Measurements from ENCODE around the gene DAG1.

DAG1 gene

GRCh38 chr3:49519916-49520385 lies 49.9 kb downstream of the DAG1 start:
- Mint-ChIP-seq H3K27ac (no peak overlapping the region), H3K27me3 (no peaks in the 10 kb centered on the region), H3K36me3 (ENCODE audit: low read depth) (peaks cover 37% of the 10 kb centered on the region), H3K4me1 (ENCODE audit: low read depth) (peaks cover 8% of the 10 kb centered on the region), H3K9me3 (no peaks in the 10 kb centered on the region), H3K4me3 (no peak overlapping the region)

GRCh38 chr3:49523756-49524747 lies 54.0 kb downstream of the DAG1 start:
- Mint-ChIP-seq H3K4me1 (ENCODE audit: low read depth) (peaks cover 9% of the 10 kb centered on the region), H3K36me3 (ENCODE audit: low read depth) (peaks cover 16% of the 10 kb centered on the region), H3K27me3 (no peaks in the 10 kb centered on the region), H3K9me3 (no peaks in the 10 kb centered on the region), H3K27ac (no peak overlapping the region), H3K4me3 (no peak overlapping the region)

- Mint-ChIP-seq H3K27me3 (no peaks in the 10 kb centered on the region), H3K4me3 (no peak overlapping the region), H3K27ac (peak overlapping the region; percentile 83), H3K9me3 (no peaks in the 10 kb centered on the region), H3K4me1 (ENCODE audit: low read depth) (peaks cover 25% of the 10 kb centered on the region), H3K36me3 (ENCODE audit: low read depth) (peaks cover 29% of the 10 kb centered on the region)
Observed at GRCh38 chr3:49529567-49529966, 59.5 kb downstream of the DAG1 start.

- H3K4me1 Mint-ChIP-seq (ENCODE audit: low read depth) = peaks cover 25% of the 10 kb centered on the region
- H3K36me3 Mint-ChIP-seq (ENCODE audit: low read depth) = peaks cover 29% of the 10 kb centered on the region
- H3K27me3 Mint-ChIP-seq = no peaks in the 10 kb centered on the region
- no peaks in the 10 kb centered on the region for H3K9me3 Mint-ChIP-seq
- no peak overlapping the region for H3K4me3 Mint-ChIP-seq
- peak overlapping the region; percentile 83 for H3K27ac Mint-ChIP-seq
Observed at GRCh38 chr3:49530231-49530630, 60.2 kb downstream of the DAG1 start.

DNA sequence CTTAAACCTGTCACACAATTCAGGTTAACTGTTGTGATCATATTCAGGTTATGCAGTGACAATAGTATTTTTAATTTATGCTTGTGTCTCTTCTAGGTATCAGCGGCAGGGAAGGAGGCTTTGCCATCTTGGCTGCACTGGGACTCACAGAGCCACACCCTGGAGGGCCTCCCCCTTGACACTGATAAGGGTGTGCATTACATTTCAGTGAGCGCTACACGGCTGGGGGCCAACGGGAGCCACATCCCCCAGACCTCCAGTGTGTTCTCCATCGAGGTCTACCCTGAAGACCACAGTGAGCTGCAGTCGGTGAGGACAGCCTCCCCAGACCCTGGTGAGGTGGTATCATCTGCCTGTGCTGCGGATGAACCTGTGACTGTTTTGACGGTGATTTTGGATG lies 60.6 kb downstream of the DAG1 start:
- Mint-ChIP-seq H3K9me3 (no peaks in the 10 kb centered on the region), H3K4me1 (ENCODE audit: low read depth) (peaks cover 25% of the 10 kb centered on the region), H3K36me3 (ENCODE audit: low read depth) (peaks cover 29% of the 10 kb centered on the region), H3K27ac (no peak overlapping the region), H3K4me3 (no peak overlapping the region), H3K27me3 (no peaks in the 10 kb centered on the region)

- H3K27ac Mint-ChIP-seq = no peak overlapping the region
- H3K4me1 Mint-ChIP-seq (ENCODE audit: low read depth) = peaks cover 25% of the 10 kb centered on the region
- no peaks in the 10 kb centered on the region for H3K27me3 Mint-ChIP-seq
- H3K9me3 Mint-ChIP-seq = no peaks in the 10 kb centered on the region
- no peak overlapping the region for H3K4me3 Mint-ChIP-seq
- peaks cover 29% of the 10 kb centered on the region for H3K36me3 Mint-ChIP-seq (ENCODE audit: low read depth)
Observed at GRCh38 chr3:49531218-49531617, 61.2 kb downstream of the DAG1 start.

DNA sequence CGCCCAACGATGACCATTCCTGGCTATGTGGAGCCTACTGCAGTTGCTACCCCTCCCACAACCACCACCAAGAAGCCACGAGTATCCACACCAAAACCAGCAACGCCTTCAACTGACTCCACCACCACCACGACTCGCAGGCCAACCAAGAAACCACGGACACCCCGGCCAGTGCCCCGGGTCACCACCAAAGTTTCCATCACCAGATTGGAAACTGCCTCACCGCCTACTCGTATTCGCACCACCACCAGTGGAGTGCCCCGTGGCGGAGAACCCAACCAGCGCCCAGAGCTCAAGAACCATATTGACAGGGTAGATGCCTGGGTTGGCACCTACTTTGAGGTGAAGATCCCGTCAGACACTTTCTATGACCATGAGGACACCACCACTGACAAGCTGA lies 61.6 kb downstream of the DAG1 start:
- no peaks in the 10 kb centered on the region for H3K27me3 Mint-ChIP-seq
- H3K9me3 Mint-ChIP-seq = no peaks in the 10 kb centered on the region
- peaks cover 25% of the 10 kb centered on the region for H3K4me1 Mint-ChIP-seq (ENCODE audit: low read depth)
- peaks cover 29% of the 10 kb centered on the region for H3K36me3 Mint-ChIP-seq (ENCODE audit: low read depth)
- peak overlapping the region; percentile 87 for H3K27ac Mint-ChIP-seq
- H3K4me3 Mint-ChIP-seq = peak overlapping the region; percentile 65

DNA sequence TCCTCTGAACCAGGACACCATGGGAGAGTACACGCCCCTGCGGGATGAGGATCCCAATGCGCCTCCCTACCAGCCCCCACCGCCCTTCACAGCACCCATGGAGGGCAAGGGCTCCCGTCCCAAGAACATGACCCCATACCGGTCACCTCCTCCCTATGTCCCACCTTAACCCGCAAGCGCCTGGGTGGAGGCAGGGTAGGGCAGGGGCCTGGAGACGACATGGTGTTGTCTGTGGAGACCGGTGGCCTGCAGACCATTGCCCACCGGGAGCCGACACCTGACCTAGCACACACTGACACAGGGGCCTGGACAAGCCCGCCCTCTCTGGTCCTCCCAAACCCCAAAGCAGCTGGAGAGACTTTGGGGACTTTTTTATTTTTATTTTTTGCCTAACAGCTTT lies 63.0 kb downstream of the DAG1 start:
- Mint-ChIP-seq H3K27me3 (no peaks in the 10 kb centered on the region), H3K4me3 (no peak overlapping the region), H3K9me3 (no peaks in the 10 kb centered on the region), H3K27ac (no peak overlapping the region), H3K4me1 (ENCODE audit: low read depth) (peaks cover 25% of the 10 kb centered on the region), H3K36me3 (ENCODE audit: low read depth) (peaks cover 26% of the 10 kb centered on the region)

GRCh38 chr3:49533786-49534519 lies 63.9 kb downstream of the DAG1 start:
- Mint-ChIP-seq H3K27me3 (no peaks in the 10 kb centered on the region), H3K36me3 (ENCODE audit: low read depth) (peaks cover 26% of the 10 kb centered on the region), H3K27ac (no peak overlapping the region), H3K4me3 (no peak overlapping the region), H3K9me3 (no peaks in the 10 kb centered on the region), H3K4me1 (ENCODE audit: low read depth) (peaks cover 25% of the 10 kb centered on the region)

GRCh38 chr3:49534581-49535441 lies 64.7 kb downstream of the DAG1 start:
- Mint-ChIP-seq H3K9me3 (no peaks in the 10 kb centered on the region), H3K27ac (no peak overlapping the region), H3K4me1 (ENCODE audit: low read depth) (peaks cover 16% of the 10 kb centered on the region)

DNA sequence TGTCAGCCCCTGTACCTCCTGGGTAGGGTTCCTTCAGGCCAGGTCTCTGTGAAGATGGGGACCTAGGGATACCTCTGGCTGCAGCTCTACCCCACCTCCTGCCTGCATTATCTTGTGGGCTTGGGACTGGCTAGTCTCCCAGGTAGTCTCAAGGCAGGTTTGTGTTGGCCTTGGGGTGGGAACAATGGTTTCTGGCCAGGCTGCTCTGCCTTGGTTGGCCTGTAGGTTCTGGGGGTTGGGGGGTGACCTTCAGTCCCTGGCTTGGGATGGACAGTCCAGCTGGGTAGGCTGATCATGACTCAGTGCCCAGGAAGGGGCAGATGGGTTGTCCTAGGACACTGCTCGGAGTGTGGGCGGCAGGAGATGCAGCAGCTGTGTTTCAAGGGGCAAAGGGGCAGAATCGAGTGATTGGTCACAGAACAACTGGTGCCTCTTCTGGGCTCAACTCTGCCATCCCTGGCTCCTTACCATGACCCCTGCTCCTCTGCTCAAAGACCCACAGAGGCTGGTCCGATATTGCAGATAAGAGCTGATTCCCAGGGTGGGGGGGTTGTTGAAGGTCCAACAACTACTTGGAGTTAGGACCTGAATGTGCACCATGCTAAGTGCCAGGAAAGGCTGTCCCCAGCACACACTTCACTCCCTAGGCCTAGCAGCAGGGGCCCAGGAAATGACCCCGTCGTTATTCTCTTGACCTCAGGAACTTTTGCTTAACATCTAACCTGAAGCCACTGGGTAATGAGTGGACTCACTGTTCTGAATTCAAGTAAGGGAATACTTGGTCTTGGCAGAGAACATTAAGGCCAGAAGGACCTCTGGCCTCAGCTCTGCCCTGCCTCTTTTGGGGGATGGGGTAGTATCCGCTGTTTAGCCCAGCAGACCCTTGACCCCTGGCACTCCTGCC lies 66.2 kb downstream of the DAG1 start:
- no peaks in the 10 kb centered on the region for H3K9me3 Mint-ChIP-seq
- H3K4me1 Mint-ChIP-seq (ENCODE audit: low read depth) = peaks cover 11% of the 10 kb centered on the region
- no peak overlapping the region for H3K4me3 Mint-ChIP-seq
- H3K27me3 Mint-ChIP-seq = no peaks in the 10 kb centered on the region
- H3K36me3 Mint-ChIP-seq (ENCODE audit: low read depth) = peaks cover 15% of the 10 kb centered on the region
- H3K27ac Mint-ChIP-seq = no peak overlapping the region

More at GRCh38 chr3:49534581-49535441, 64.7 kb downstream of the DAG1 start:
- Mint-ChIP-seq H3K36me3 (ENCODE audit: low read depth) (peaks cover 26% of the 10 kb centered on the region), H3K27me3 (no peaks in the 10 kb centered on the region), H3K4me3 (no peak overlapping the region)

DNA sequence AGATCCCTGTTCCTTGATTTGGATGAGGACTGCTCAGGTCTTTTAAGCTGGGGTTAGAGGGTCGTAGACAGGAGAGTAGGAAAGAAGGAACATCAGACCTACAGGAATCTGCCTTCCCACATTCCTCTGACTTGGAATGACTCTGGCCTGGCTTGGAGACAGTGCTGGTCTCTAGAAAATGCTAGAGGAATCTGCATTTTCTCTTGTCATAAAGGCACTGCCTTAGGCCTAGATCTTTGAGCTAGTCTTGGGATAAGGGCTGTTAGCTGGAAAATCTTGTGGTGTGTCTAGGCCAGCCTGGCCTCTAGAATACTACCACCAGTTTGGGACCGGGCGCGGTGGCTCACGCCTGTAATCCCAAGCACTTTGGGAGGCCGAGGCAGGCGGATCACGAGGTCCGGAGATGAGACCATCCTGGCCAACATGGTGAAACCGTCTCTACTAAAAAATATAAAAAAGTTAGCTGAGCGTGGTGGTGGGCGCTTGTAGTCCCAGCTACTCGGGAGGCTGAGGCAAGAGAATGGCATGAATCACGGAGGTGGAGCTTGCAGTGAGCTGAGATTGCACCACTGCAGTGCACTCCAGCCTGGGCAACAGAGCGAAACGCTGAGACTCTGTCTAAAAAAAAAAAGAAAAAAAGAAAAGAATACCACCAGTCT lies 66.9 kb downstream of the DAG1 start:
- peaks cover 4% of the 10 kb centered on the region for H3K4me1 Mint-ChIP-seq (ENCODE audit: low read depth)
- no peaks in the 10 kb centered on the region for H3K27me3 Mint-ChIP-seq
- H3K4me3 Mint-ChIP-seq = no peak overlapping the region
- peaks cover 7% of the 10 kb centered on the region for H3K36me3 Mint-ChIP-seq (ENCODE audit: low read depth)
- no peak overlapping the region for H3K27ac Mint-ChIP-seq
- H3K9me3 Mint-ChIP-seq = no peaks in the 10 kb centered on the region

Measured in stimulated activated naive CD8-positive, alpha-beta T cell treated with anti-CD3 and anti-CD28 coated beads, Interleukin-15, Interleukin-2, amounts not matched to agents 100 ng/mL and 50 ng/mL, for 24 hours (primary cell).